ENCODE results near the gene NXNL2.

The NXNL2 gene

DNA sequence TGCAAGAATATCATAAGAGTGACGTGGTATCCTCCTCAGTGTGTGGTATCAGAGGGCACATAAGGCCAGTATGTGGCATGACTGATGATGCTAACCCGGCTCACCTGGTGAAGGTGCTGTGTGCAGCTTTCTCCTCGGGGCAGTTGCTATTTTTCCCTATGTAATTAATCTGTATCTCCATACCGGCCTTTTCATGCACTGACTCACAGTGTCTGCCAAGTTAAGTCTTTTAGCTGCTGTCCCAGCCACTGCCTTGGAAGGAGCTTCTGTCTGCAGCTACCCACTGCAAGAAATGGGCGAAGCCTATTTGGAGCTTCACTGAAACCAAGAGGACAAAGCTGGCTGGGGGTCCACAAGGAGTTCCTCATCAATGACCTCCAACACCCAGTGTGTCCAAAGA lies 46.0 kb downstream of the NXNL2 start:
- no peak for DNase-seq

DNA sequence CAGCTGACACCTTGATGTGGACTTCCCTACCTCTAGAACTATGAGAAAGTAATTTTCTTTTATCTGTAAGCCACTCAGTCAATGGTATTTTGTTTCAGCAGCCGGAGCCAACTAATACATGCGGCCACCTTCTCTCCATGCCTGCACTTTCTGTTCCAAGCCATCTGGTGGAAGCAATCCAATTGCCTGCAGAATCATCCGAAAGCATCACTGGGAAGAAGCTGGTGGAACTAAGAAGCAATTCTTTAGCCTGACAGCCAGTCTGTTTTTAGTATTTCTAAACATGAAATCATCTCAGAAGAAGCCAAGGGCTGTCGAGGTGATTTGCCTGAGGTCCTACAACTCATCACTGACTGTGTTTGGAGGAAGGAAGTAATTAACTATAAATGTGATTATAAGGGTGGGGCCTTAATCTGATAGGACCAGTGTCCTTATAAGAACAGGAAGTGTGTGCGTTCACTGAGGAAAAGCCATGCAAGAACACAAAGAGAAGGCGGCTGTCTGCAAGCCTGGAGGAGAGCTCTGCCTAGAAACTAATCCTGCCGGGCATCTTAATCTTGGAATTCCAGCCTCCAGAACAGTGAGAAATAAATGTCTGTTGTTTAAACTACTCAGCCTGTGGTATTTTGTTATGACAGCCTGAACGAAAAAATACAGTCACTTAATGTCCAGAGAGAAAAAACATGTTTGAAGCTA lies 49.1 kb downstream of the NXNL2 start:
- no peak for DNase-seq

DNA sequence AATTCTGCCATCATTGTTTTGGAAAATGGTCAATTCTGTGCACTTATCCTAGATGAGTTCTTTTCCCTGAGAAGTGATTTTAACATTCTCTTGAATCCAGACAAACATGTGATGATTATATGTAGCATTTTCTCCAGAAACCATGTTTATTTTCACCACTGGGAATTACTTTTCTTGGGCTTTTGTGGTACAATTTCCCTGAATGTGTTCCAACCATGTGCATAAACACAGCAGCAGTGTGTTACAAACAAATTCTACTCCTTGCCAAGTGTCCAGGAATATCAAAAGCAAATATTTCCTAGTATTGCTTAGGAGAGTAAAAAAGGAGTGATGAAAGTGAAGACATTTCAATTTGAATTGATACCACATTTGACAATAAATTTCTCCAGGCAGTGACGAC lies 50.4 kb downstream of the NXNL2 start:
- DNase-seq: no peak

DNA sequence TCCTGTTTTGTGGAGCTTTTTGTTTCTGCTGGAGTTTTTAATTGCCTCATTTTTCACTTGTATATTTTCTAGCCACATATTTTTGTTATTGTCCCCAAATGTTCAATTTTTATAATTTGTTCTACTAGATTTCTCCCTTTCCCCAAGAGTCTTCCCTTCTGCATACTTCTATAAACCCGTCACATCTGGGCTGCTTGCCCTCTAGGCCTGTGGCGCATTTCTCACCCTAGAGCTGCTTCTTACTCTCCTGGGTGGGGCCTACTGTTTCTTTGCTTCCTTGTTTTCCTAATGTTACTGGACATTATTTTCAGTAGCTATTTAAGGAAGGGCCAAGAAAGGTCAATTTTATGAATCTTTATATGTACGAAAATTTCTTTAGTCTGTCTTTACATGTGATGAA lies 51.5 kb downstream of the NXNL2 start:
- no peak for DNase-seq

DNA sequence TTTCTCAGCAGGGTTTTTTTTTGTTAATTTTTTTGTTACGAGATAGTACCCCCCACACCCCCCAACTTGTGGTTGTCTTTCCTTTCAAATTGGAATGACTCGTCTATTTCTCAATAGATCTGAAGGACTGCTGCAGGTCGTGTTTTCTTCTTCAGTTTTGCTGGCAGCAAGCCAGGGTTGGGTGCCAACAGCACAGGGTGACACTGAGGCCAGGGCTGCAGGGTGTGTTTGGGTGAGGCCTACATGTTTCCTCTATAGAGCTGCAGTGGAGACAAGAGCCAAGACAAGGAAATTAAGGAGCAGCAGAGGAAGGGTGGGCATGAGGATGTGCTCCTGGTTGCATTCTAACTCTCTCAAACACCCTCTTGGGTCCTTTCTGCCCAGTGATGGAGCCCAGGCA lies 52.2 kb downstream of the NXNL2 start:
- DNase-seq: no peak

DNA sequence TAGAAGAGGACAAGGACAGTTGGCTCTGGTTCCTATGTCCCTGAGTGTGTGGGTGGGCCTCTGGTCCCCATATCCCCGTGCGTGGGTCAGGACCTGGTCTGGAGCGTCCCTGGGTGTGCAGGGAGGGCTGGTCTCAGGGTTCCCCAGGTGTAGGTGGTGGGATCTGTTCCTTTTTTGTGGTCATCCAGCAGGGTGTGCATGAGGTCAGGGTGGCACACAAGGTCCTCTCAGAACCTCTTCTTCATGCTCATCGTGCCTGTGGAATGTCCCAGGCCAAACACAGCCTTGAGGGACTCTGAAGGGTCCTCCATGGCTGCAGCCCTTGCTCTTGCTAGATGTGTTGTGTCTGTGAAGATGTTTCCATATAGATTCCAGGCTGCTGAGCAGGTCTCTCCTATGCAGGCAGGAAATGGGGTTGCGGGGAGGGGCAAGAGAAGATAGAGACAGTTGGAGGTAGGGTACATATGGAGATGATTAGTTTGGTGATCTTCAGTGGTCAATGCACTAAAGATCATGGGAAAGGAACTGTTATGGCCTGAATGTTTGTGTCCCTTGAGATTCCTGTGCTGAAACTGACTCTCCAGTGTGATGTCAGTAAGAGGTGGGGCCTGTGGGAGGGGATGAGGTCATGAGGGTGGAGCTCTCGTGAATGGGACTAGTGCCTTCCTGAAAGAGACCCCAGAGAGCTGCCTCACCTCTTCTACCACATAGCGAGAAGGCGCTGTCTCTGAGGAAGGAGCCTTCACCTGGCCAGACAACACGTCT lies 53.1 kb downstream of the NXNL2 start:
- no peak for DNase-seq

DNA sequence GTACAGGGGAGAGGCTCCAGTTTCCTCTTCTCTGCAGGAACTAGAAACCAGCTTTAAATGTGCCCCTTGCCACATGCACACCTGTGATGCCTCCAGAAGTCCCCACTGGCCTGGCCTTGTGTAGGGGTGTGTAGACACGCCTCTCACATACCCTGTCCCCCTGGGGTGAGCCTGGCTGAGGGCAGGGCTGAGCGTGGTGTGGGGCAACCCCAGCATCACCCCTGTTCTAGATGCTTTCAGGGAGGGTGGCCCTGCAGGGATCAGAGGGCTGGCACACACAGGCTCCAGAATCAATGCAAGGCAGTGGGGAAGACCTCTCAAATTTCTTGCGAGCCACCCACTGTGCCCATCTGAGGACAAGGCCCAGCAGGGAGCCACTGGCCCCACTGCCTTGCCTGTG lies 54.7 kb downstream of the NXNL2 start:
- no peak for DNase-seq

DNA sequence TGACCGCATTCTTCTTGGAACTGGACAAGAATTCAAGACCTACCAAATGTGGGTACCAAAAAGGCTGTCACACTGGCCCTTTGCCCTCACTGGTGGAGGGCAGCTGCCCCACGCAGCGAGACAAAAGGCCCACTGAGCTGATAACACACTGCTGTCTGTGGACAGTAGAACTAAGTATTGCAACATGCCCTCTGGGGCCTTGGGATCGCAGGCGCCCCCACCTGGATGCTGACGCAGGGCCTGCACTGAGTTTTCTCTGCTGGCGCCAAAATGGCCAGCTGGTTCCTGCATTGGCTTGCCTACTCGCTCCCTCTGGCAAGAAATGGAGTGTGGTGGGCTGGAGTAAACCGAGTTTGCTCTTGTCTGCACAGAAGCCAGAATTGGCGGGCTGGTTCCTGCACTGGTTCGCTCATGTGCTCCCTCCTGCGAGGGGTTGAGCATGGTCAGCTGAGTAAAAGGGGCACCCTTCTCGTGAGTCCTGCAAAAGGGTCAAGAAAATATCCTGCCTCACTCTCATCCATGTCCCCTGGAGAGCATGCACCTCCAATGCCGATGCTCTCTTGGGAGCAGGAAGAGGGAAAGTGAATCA lies 55.7 kb downstream of the NXNL2 start:
- no peak for DNase-seq

DNA sequence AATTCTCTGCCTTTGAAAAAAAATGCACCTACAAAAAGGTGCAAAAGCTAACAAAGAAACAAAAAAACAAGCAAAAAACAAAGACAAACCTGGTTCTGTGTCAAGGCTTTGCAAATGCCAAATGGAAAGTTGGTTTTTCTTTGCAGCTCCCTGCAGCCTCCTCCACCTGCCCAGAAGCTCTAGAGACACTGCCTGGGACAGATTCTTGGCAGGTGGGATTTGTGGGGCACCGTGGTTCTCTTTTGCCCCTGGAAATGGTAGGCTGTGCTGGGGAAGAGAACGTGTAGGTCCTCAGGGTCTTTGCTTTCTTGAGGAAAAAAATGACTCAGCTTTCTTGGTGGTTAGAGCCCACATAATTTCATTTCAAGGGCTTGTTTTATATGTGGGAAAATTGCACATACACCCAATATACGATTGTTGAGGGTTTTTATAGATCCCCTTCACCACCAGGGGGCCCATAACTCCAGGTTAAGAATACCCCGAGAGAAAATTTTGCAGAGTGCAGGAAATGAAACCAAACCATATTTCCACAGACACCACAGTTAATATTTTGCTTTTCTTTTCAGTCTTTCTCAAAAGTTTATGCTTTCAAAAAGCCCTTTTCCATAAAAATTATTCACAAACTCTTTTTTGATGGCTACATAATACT lies 58.7 kb downstream of the NXNL2 start:
- DNase-seq: peak in 1 of 2 experiments; percentile 7
